Kidney (tissue), 14 donors: ENCODE results near the gene ISCA1. TPM values are rescaled to one million over a fixed set of nuclear protein-coding genes. Genes with fewer than 3 reads are reported as not detected.

Experiments used
- DNase-seq, 5 donors: peaks; one replicate each; pipeline ENCODE4 v3.0.0-alpha.2; 2013 to 2020
- FAIRE-seq: peaks from 2 replicates; lab custom pipeline; 2012; peaks lifted over from hg19 to GRCh38; lab: Jason Lieb, UNC
- H3K27ac ChIP-seq, 2 donors: one replicate each; pipeline ENCODE4 v1.7.0; 2013; ENCODE audit warnings: low read depth in 2 of 2, low read length in 2 of 2, inconsistent platforms in 1 of 2
- H3K27me3 ChIP-seq: one replicate; pipeline ENCODE4 v1.7.1; 2013; ENCODE audit warnings: low read length, inconsistent platforms; ENCODE audit not compliant: control insufficient read depth, insufficient read depth
- H3K36me3 ChIP-seq, 3 donors: one replicate each; pipeline versions ENCODE4 v1.7.0 to v1.7.1; 2013; ENCODE audit warnings: low read length in 3 of 3, control low read depth in 1 of 3, inconsistent platforms in 1 of 3; ENCODE audit not compliant: insufficient read depth in 3 of 3, control insufficient read depth in 2 of 3
- H3K4me1 ChIP-seq, 3 donors: one replicate each; pipeline versions ENCODE4 v1.7.0 to v1.7.1; 2013; ENCODE audit warnings: low read length in 3 of 3, inconsistent platforms in 1 of 3, low read depth in 1 of 3; ENCODE audit not compliant: control insufficient read depth in 2 of 3, insufficient read depth in 2 of 3
- H3K4me3 ChIP-seq, 3 donors: one replicate each; pipeline versions ENCODE4 v1.7.0 to v1.8.1; 2013; ENCODE audit warnings: low read length in 3 of 3, control low read depth in 1 of 3, inconsistent platforms in 1 of 3
- H3K9ac ChIP-seq, 3 donors: one replicate each; pipeline versions ENCODE4 v1.7.0 to v1.7.1; 2013; ENCODE audit warnings: low read length in 3 of 3, control low read depth in 1 of 3, inconsistent platforms in 1 of 3
- H3K9me3 ChIP-seq, 3 donors: one replicate each; pipeline versions ENCODE4 v1.7.0 to v1.7.1; 2013; ENCODE audit warnings: low read length in 3 of 3, control low read depth in 1 of 3, inconsistent platforms in 1 of 3; ENCODE audit not compliant: control insufficient read depth in 2 of 3, insufficient read depth in 1 of 3
- intact Hi-C: fragments of 100-400 bp; cut with DNase I; formaldehyde crosslinking; loops from one replicate; pipeline ENCODE4 v1.11.1; 2022
- polyA plus RNA-seq: library from polyadenylated mRNA; stranded (reverse); fragments of 350-450 nt; fragmentation: Illumina TruSeq; extraction: RNeasy Lipid Tissue Mini Kit (QIAGEN cat#74804); gene quantifications from one replicate; pipeline ENCODE4 v1.2.3, GENCODE V29; 2014; ENCODE audit warnings: low read depth, low replicate concordance; ENCODE audit not compliant: insufficient read depth
- total RNA-seq: library from RNA; stranded (reverse); fragmentation: NEBNext Ultra II Directional; extraction: Animal tissue kit (Norgen Biotek cat#: 25700); gene quantifications from one replicate; pipeline ENCODE4 v1.2.1, GENCODE V29; 2021
- TF ChIP-seq, protein P1 (sequence below): IDR thresholded peaks from 3 replicates; pipeline ENCODE4 v1.5.1; 2012; ENCODE audit warnings: mild to moderate bottlenecking, moderate library complexity, borderline replicate concordance; ENCODE audit not compliant: insufficient read depth; ENCODE audit errors: extremely low read depth
- donor health status: control.
- donor health status: control.
- donor health status: control.
- donor health status: control.
- donor health status: control.
- donor health status: DM: yes; HTN: yes; CAD: no.
- donor health status: Normal renal cell carcinoma (clear cell type).

The ISCA1 gene
- total and polyA plus RNA-seq, 2 donors from 2014 or later: 31.0 to 67.1 TPM

DNA sequence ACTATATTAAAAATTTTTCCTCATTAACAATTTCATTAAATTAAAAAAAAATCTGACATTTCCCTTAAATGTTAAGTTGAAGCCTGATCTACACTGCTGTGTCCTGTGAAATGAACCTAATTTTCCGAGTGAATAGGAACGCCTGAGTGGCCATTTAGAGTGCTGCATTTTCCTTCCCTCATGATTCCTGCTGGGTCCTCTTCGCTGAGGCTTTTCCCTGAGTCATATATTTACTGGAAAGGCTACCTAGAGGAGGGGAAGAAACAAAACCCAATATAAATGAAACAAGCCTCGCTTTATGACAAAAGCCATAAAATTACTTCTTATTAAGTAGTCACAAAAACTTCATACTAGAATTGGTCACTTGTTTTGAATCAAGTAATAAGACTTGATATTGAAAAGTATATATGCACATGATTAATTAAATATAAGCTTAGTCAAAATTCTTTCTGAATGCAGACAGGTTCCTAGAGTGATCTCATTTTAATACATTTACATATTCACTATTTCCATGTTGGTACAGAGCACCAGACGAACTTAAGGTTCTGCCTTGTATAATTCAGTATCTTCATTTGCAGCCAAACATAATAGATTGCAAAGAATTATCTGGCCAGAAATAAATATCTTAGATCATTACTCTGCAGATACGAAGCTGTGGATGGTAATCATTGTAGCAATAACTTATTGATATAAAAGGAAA lies 6.3 kb upstream of the ISCA1 start:
- DNase-seq (no peak), FAIRE-seq (no peak)
- Histone ChIP-seq H3K27ac (no peak overlapping the region), H3K9ac (no peak overlapping the region), H3K9me3 (no peaks in the 10 kb centered on the region), H3K4me1 (no peaks in the 10 kb centered on the region), H3K4me3 (no peak overlapping the region), H3K36me3 (peaks cover 0 to 8% (median 0%) of the 10 kb centered on the region in 3 donors), H3K27me3 (no peaks in the 10 kb centered on the region)
- intact Hi-C loops: no loop called here
- TF ChIP-seq, protein P1, sequence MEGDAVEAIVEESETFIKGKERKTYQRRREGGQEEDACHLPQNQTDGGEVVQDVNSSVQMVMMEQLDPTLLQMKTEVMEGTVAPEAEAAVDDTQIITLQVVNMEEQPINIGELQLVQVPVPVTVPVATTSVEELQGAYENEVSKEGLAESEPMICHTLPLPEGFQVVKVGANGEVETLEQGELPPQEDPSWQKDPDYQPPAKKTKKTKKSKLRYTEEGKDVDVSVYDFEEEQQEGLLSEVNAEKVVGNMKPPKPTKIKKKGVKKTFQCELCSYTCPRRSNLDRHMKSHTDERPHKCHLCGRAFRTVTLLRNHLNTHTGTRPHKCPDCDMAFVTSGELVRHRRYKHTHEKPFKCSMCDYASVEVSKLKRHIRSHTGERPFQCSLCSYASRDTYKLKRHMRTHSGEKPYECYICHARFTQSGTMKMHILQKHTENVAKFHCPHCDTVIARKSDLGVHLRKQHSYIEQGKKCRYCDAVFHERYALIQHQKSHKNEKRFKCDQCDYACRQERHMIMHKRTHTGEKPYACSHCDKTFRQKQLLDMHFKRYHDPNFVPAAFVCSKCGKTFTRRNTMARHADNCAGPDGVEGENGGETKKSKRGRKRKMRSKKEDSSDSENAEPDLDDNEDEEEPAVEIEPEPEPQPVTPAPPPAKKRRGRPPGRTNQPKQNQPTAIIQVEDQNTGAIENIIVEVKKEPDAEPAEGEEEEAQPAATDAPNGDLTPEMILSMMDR: no peak

DNA sequence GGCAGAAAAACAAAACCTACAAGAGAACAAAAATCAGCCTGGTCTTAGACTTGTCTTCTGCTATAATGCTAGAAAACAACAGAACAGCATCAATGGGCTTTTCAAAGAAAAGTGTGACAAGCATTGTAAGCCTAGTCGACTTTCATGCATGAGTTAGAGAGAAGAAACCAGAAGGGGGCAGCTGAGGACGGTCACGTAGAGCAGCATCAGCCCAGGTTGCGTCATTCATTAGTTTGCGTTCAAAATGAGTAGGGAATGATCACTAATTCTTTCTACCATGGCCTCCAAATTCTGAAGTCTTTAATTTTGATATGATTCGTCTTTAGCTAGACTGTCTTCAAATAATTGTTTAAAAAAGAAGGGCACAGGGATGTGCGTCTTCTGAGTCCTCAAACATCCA lies 4.7 kb upstream of the ISCA1 start:
- FAIRE-seq: no peak
- Histone ChIP-seq H3K27me3 (no peaks in the 10 kb centered on the region), H3K4me1 (peaks cover 0 to 5% (median 3%) of the 10 kb centered on the region in 3 donors), H3K36me3 (peaks cover 0 to 8% (median 0%) of the 10 kb centered on the region in 3 donors), H3K27ac (no peak overlapping the region), H3K9me3 (no peaks in the 10 kb centered on the region), H3K4me3 (no peak overlapping the region), H3K9ac (no peak overlapping the region)
- TF ChIP-seq, protein P1: no peak
- peak in 3 of 5 donors; percentile 22 to 65 (median 54) for DNase-seq
- intact Hi-C loops: no loop called here

DNA sequence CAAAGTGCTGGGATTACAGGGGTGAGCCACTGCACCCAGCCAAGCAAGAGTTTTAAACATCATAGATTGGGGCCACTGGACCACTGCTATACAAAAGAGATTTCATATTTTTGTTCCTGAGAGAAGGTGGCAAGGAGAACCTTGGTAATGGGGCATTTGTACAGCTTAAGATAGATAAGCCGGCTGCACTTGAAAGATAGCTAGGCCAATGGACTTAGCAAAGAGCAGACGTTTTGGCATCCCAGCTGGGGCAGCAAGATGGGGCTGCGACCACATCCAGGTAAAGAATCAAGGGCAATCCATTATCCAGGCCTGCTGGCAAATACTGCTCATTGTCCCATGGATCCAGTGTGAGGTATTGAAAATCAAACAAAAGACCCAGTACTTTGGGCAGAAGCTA lies 3.9 kb upstream of the ISCA1 start:
- Histone ChIP-seq H3K4me3 (no peak overlapping the region), H3K27ac (no peak overlapping the region), H3K27me3 (no peaks in the 10 kb centered on the region), H3K4me1 (peaks cover 0 to 5% (median 4%) of the 10 kb centered on the region in 3 donors), H3K9me3 (no peaks in the 10 kb centered on the region), H3K9ac (no peak overlapping the region), H3K36me3 (peaks cover 0 to 8% (median 0%) of the 10 kb centered on the region in 3 donors)
- no peak for DNase-seq
- TF ChIP-seq, protein P1: no peak
- no peak for FAIRE-seq
- intact Hi-C loops: no loop called here
